AG08396 (cell line): Measurements from ENCODE around the gene CHST7.

Experiments
- DNase-seq: peaks from one replicate; pipeline ENCODE4 v3.0.0; 2012; ENCODE audit warnings: low spot score, mixed read lengths

The CHST7 gene

GRCh38 chrX:46610070-46610658, 36.6 kb downstream of the CHST7 start:
- DNase-seq = no peak

GRCh38 chrX:46611658-46612362, 38.2 kb downstream of the CHST7 start:
- DNase-seq = no peak

DNA sequence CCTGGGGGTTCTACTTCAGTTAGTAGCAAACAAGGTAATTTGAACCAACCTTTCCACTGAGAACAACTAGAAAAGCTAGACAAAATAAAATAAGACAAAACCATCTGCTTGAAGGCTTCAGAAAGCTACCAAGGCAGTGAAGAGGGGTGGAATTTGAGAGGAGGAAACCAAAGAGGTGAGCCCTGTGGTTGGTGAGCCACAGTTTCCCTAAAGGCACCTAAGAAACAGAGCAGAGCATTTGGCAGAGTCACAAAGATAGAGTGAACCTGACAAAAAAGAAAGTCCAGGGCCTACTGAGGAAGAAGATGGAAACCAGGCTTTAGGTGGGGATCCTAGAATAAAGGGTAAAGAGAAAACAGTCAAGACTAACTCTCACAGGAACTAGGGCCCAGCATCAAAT, 44.3 kb downstream of the CHST7 start:
- DNase-seq = no peak

GRCh38 chrX:46618947-46619346, 45.4 kb downstream of the CHST7 start:
- DNase-seq = no peak

DNA sequence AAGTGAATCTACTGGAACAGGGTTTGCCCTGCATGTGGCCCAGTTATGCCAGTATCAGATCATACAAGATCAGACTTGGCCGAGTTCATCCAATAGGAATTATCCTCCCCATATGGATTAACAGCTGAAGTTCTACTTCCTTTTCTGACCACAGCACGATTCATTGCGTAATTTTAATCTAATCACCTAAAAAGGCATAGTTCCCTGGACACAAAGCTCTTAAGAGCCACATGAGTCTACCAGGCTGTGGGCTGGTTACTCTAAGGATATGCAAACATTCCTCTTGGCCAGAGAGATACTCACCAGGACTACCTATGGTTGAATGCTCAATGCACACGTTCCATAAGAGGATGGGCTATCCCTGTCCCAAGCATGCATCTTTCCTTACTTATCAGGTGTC, 46.9 kb downstream of the CHST7 start:
- no peak for DNase-seq

DNA sequence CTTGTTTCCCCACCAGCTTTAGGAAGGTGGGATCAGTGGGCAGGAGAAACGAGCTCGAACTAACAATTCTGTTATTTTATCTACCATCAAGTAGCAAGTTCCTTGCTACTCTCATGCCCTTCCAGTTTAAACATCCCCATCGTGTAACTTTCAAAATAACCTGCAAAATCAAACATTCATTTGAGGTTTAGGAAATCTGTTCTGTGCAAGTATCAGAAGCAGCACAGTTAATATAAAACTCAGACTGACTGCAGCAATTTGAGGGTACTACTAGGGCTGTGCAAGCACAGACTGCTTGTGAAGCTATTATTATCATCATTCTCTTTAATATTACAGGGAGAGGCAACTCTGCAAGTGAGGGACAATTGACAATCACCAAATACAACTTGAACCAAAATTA, 48.0 kb downstream of the CHST7 start:
- DNase-seq = no peak

DNA sequence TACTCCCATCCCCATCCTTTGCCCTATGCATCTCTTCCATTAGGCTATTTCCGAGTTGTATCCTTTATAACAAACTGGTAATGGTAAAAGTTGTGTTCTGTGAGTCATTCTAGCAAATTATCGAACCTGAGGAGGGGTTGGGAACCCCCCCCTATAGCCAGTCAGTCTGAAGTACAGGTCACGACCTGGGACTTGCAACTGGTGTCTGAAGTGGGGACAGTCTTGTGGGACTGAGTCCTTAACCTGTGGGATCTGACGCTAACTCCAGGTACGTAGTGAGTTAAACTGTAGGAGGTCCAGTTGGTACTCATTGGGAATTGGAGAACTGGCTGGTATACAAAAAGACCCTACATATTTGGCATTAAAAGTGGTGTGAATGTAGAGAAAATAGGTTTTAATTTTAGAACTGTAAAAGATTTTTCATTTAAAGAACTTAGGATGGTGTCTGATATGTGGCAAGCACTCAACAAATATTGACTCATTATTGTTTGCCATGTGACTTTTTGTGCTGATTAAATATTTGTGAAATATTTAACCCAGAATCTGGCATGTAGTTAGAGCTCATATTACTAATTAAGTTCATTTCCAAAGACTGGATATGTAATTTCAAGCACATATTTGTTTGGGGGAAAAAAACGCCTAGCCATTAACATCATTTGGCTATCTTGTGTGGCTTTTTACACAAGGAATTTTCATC, 50.7 kb downstream of the CHST7 start:
- DNase-seq = no peak

DNA sequence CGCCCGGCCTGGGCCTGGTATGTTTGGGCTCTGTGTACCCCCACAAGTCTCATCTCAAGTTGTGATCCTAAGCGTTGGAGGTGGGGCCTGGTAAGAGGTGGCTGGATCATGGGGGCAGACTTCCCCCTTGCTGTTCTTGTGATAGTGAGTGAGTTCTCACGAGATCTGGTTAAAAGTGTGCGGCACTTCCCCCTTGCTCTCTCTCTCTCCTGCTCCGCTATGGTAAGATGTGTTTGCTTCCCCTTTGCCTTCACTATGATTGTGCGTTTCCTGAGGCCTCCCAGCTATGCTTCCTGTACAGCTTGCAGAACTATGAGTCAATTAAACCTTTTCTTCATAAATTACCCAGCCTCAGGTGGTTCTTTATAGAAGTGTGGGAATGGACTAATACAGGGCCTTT, 53.0 kb downstream of the CHST7 start:
- no peak for DNase-seq

DNA sequence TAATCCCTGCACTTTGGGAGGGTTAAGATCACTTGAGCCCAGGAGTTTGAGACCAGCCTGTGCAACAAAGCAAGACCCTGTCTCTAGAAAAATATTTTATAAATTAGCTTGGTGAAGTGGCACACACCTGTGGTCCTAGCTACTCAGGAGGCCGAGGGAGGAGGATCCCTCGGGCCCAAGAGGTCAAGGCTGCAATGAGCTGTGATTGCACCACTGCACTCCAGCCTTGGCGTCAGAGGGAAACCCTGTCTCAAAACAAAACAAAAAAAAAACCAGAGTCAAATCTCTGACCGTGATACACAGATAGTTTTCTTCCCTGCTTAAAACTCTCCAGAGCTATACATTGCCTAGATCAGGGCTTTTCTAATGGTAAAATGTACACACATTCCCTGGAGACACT, 53.5 kb downstream of the CHST7 start:
- no peak for DNase-seq

DNA sequence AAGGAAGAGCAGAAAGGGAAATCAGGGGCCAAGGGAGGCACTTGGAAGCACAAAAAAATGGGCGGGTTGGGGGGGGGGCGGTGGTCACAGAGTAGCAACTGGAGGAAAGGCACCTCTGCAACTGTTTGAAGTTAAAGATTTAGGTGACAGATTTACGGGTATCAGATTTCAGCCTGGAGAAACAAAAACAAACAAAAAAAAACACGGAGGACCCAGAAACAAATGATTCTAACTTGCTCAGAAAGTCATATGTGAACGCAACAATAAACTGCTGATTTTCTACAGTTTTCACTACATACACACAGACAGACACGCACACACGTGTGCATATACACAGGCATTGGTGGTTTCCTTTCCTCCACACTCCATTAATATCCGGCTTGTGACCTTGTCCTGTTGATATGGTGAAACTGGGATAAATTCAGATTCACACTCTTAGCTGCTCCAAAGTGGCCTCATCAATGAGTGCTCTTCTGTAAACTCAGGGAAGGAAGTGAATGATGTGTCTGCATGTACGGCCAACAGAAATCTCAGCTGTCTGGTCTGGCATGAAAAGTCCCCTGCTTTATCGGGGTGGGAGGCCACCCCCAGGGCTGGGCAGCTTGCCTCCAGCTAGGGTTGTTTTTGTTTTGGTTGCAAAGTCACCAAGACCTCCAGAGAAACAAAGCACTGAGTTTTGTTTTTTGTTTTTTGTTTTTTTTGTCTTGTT, 54.3 kb downstream of the CHST7 start:
- no peak for DNase-seq

GRCh38 chrX:46628460-46629371, 55.2 kb downstream of the CHST7 start:
- DNase-seq = peak; percentile 28

- DNase-seq = no peak
These were observed 56.6 kb downstream of the CHST7 start for GRCh38 chrX:46630141-46630540.

GRCh38 chrX:46634577-46634976, 61.0 kb downstream of the CHST7 start:
- no peak for DNase-seq

DNA sequence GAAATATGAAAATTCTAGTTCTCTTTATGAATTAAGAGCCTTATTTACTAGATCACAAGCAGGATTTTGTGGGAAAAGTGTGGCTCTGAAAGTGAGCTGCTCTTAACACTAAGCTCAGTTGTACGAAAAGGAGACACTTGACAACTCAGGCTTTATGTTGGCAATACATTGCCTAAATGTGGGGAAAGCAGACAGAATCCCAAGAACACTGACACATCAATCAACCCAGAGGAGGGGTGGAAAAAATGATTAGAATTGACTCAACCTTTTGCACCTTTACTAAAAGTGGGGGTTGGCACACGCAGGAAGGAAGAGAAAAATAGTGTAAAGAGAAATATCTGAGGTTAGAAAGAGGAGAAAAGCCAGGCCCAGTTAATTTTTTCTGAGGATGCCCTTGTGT, 61.6 kb downstream of the CHST7 start:
- no peak for DNase-seq

DNA sequence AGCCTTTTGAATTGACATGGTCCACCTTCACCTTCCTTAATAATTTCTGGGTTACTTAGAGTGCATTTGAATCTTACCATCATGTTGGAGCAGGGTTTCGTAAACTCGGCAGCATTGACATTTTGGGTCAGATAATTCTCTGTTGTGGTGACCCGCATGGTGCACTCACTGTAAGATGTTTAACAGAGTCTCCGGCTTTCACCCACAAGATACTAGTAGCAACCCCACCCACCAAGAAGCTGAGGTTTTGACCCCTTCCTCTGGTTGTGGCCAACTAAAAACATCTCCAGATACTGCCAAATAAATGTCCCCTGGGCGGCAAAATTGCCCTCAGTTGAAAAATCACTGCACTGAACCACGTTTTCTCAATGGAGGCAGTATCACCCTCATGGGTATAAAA, 62.7 kb downstream of the CHST7 start:
- no peak for DNase-seq

DNA sequence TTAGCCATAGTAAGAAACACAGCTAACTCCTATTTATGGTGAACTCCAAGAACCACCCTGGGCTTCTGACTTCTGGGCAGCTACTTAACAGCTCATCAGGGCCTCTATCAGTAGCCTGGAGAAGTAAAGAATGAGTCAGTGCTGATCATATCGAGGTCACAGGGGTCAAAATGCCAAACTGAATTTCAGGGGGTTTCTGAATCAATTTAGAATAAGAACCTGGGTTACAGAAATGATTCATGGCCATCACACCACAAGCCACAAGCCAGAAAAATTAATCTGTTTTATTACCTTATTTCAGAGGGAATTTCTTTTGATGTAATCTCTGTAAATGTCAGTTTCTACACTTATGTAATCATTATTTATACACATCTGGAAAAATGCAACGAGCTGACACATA, 64.4 kb downstream of the CHST7 start:
- peak; percentile 9 for DNase-seq

GRCh38 chrX:46642145-46642544, 68.6 kb downstream of the CHST7 start:
- peak; percentile 28 for DNase-seq

- DNase-seq = no peak
These were observed 70.1 kb downstream of the CHST7 start for GRCh38 chrX:46643636-46644035.

GRCh38 chrX:46645614-46646013, 72.0 kb downstream of the CHST7 start:
- no peak for DNase-seq

- no peak for DNase-seq
These were observed 73.7 kb downstream of the CHST7 start for GRCh38 chrX:46647251-46647650.
